GM12878 (cell line): ENCODE measurements around the gene CDKN1C. TPM values are rescaled to one million over a fixed set of nuclear protein-coding genes. Genes with fewer than 3 reads are reported as not detected.

Experiments used
- ATAC-seq: fragments of 200-7000 bp; cut with Tn5 transposase; 3 replicates; pipeline ENCODE4 v1.9.1; 2020; ENCODE audit warnings: mild to moderate bottlenecking, moderate library complexity
- BruUV-seq: library from RNA; stranded (reverse); fragments of 400-500 nt; replicated peaks from 2 replicates; lab custom pipeline; 2021; lab: Mats Ljungman, UMichigan
- CTCF ChIA-PET: fragments of 300-600 bp; sonication (Branson Sonifier 250); formaldehyde crosslinking; extraction: SDS; loops from one replicate; lab custom pipeline; 2021; ENCODE audit warnings: inconsistent platforms; lab: Yijun Ruan, JAX
- POLR2A ChIA-PET: fragments of 350-600 bp; formaldehyde crosslinking; extraction: SDS; loops from one replicate; lab custom pipeline; 2021; ENCODE audit warnings: inconsistent platforms; lab: Charles Lee
- RAD21 ChIA-PET: fragments of 300-600 bp; sonication (Branson Sonifier 250); formaldehyde crosslinking; loops from one replicate; lab custom pipeline; 2023; ENCODE audit warnings: antibody characterized with exemption; ENCODE audit not compliant: unreplicated experiment; lab: Charles Lee
- SMC1A ChIA-PET: fragments of 300-600 bp; sonication (Branson Sonifier 250); formaldehyde crosslinking; loops from one replicate; lab custom pipeline; 2023; ENCODE audit not compliant: unreplicated experiment, uncharacterized antibody; lab: Charles Lee
- DNase-seq: peaks from one replicate; pipeline ENCODE4 v3.0.0-alpha.2; 2011; ENCODE audit warnings: low read depth, low spot score
- FAIRE-seq: peaks from 3 replicates; lab custom pipeline; 2011; peaks lifted over from hg19 to GRCh38; lab: Jason Lieb, UNC
- H2AFZ ChIP-seq: 2 replicates; pipeline ENCODE4 v1.6.0; 2011; ENCODE audit warnings: low read depth, low read length, control low read depth; ENCODE audit not compliant: control insufficient read depth
- H3K27ac ChIP-seq: 2 replicates; pipeline ENCODE4 v1.5.1; 2011; ENCODE audit warnings: control low read depth; ENCODE audit not compliant: control insufficient read depth, insufficient read depth
- H3K27me3 ChIP-seq, 2 experiments: replicated peaks in 1 of 2; 2 replicates each; pipeline versions ENCODE4 v1.6.0 to v1.6.1; 2011; ENCODE audit warnings: low read length in 1 of 2; ENCODE audit not compliant: control insufficient read depth in 2 of 2, insufficient read depth in 2 of 2
- H3K36me3 ChIP-seq, 2 experiments: 2 replicates each; pipeline ENCODE4 v1.5.1; 2011; ENCODE audit warnings: low read length in 1 of 2; ENCODE audit not compliant: control insufficient read depth in 2 of 2, insufficient read depth in 2 of 2
- H3K4me1 ChIP-seq: 2 replicates; pipeline ENCODE4 v1.6.1; 2011; ENCODE audit warnings: mild to moderate bottlenecking, low read length, moderate library complexity, mixed read lengths; ENCODE audit not compliant: control insufficient read depth, insufficient read depth
- H3K4me2 ChIP-seq: 2 replicates; pipeline ENCODE4 v1.6.0; 2011; ENCODE audit warnings: control low read depth; ENCODE audit not compliant: control insufficient read depth, insufficient read depth
- H3K4me3 ChIP-seq: fragments of 200-600 bp; sonication (generic); 2 replicates; pipeline ENCODE4 v1.5.1; 2016
- H3K79me2 ChIP-seq: 2 replicates; pipeline ENCODE4 v1.6.0; 2011; ENCODE audit warnings: low read length; ENCODE audit not compliant: control insufficient read depth, insufficient read depth
- H3K9ac ChIP-seq: 2 replicates; pipeline ENCODE4 v1.8.0; 2011; ENCODE audit warnings: low read length, control low read depth, mixed read lengths; ENCODE audit not compliant: control insufficient read depth, insufficient read depth
- H3K9me3 ChIP-seq: replicated peaks from 3 replicates; pipeline ENCODE4 v1.5.1; 2011; ENCODE audit warnings: mild to moderate bottlenecking, low read length; ENCODE audit not compliant: control insufficient read depth, insufficient read depth
- H4K20me1 ChIP-seq: 2 replicates; pipeline ENCODE4 v1.6.0; 2011; ENCODE audit not compliant: control insufficient read depth, insufficient read depth
- BMI1 ChIP-seq: fragments of 450-650 bp; IDR thresholded peaks from 2 replicates; pipeline ENCODE4 v1.6.1; 2016; ENCODE audit warnings: mild to moderate bottlenecking, moderate library complexity, borderline replicate concordance
- CHD2 ChIP-seq: IDR thresholded peaks from 2 replicates; pipeline ENCODE4 v1.6.1; 2011; ENCODE audit warnings: low read depth, low read length, improper control_type of control experiment, borderline replicate concordance
- CHD4 ChIP-seq: fragments of 200-600 bp; sonication (generic); IDR thresholded peaks from 2 replicates; pipeline ENCODE4 v1.6.1; 2016; ENCODE audit warnings: mild to moderate bottlenecking
- IRF4 ChIP-seq: IDR thresholded peaks from 2 replicates; pipeline ENCODE4 v1.6.1; 2011; ENCODE audit warnings: low read depth, low read length
- KLF5 ChIP-seq: fragments of 450-650 bp; IDR thresholded peaks from 2 replicates; pipeline ENCODE4 v1.6.1; 2014; ENCODE audit warnings: mild to moderate bottlenecking; ENCODE audit not compliant: partially characterized antibody
- PML ChIP-seq: IDR thresholded peaks from 2 replicates; pipeline ENCODE4 v1.6.1; 2012; ENCODE audit warnings: low read length, inconsistent platforms
- SIN3A ChIP-seq: IDR thresholded peaks from 2 replicates; pipeline ENCODE4 v1.6.1; 2012; ENCODE audit warnings: low read depth, low read length, improper control_type of control experiment
- SMC3 ChIP-seq: IDR thresholded peaks from 2 replicates; pipeline ENCODE4 v1.6.1; 2011; ENCODE audit warnings: low read length, improper control_type of control experiment, borderline replicate concordance
- SREBF1 ChIP-seq: IDR thresholded peaks from 2 replicates; pipeline ENCODE4 v1.6.1; 2012; ENCODE audit warnings: mild to moderate bottlenecking, low read length
- SREBF2 ChIP-seq: IDR thresholded peaks from 2 replicates; pipeline ENCODE4 v1.6.1; 2012; ENCODE audit warnings: mild to moderate bottlenecking, low read length
- STAT3 ChIP-seq: IDR thresholded peaks from 2 replicates; pipeline ENCODE4 v1.6.1; 2011; ENCODE audit warnings: low read depth, low read length, improper control_type of control experiment
- SUPT20H ChIP-seq: IDR thresholded peaks from 2 replicates; pipeline ENCODE4 v1.6.1; 2011; ENCODE audit warnings: low read depth, mild to moderate bottlenecking, low read length, moderate library complexity, borderline replicate concordance; ENCODE audit not compliant: control insufficient read depth
- ZNF384 ChIP-seq: IDR thresholded peaks from 2 replicates; pipeline ENCODE4 v1.6.1; 2012; ENCODE audit warnings: low read depth, mild to moderate bottlenecking, low read length, improper control_type of control experiment, borderline replicate concordance
- ZNF622 ChIP-seq: fragments of 450-650 bp; IDR thresholded peaks from 2 replicates; pipeline ENCODE4 v1.6.1; 2017; ENCODE audit warnings: mild to moderate bottlenecking, inconsistent platforms
- WGBS: methylation state at CpG from one replicate; pipeline ENCODE4 v1.1.6; 2016; ENCODE audit warnings: low lambda C conversion rate; ENCODE audit not compliant: insufficient replicate concordance, insufficient coverage; ENCODE audit errors: missing lambda C conversion rate; 5-methylcytosine and 5-hydroxymethylcytosine counted together
- in situ Hi-C: fragments of 300-500 bp; cut with MboI; formaldehyde crosslinking; loops from 9 replicates; pipeline ENCODE4 v1.14.3; 2018; ENCODE audit warnings: mixed read lengths
- intact Hi-C: fragments of 100-400 bp; cut with micrococcal nuclease; formaldehyde crosslinking; loops from one replicate; pipeline ENCODE4 v1.14.2; 2022; ENCODE audit not compliant: unreplicated experiment
- polyA plus RNA-seq, 11 experiments: library from polyadenylated mRNA; depleted of rRNA in 4 of 11; unstranded in 6 of 11; stranded (reverse) in 5 of 11; fragments of >200 nt; fragmentation: Nextera tagmentation in 4 of 11; fragmentation: Illumina TruSeq in 1 of 11; extraction: Ambion mirVana in 4 of 11; extraction: Trizol in 1 of 11; gene quantifications; 1 replicate in 1 of 11; 2 replicates in 10 of 11; pipeline versions ENCODE4 v1.2.1 to v1.2.3, GENCODE V29; 2011 to 2016; ENCODE audit warnings: inconsistent platforms in 2 of 11, missing spikeins in 2 of 11, low read depth in 1 of 11
- total RNA-seq, 4 experiments: library from RNA; depleted of rRNA in 3 of 4; stranded (reverse); fragments of >200 nt in 3 of 4; fragmentation: Illumina TruSeq in 1 of 4; extraction: Trizol in 1 of 4; gene quantifications; 2 replicates each; pipeline versions ENCODE4 v1.2.1 to v1.2.3, GENCODE V29; 2013 to 2021
- TF ChIP-seq, protein P1 (sequence below): IDR thresholded peaks from 2 replicates; pipeline ENCODE4 v1.6.1; 2012; ENCODE audit warnings: mild to moderate bottlenecking, low read depth, low read length

CDKN1C gene
- total and polyA plus RNA-seq, 10 of the 15 experiments (the other 5 are each of a cell fraction or from before 2014, with no cell fraction given): 0.05 to 0.21 (median 0.14) TPM; not detected in 7

DNA sequence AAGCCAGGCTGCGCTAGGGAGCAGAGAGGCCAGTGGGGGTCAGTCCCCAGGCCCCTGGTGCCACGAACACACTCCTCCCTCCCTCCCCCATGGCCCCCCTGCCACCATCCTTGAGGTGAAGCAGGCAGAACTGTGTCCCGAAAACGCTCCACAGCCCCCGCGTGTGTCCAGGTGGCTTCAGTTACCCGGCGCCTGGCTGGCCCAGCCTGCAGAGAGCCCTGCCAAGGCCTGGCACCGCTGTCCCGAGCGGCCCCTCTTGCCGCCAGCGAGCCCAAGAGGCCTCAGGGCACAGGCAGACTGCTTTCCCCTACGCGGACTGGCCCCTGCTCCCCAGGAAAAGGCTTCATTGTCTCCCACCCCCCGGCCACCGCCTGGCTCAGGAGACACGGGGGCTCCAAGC, 27.7 kb downstream of the CDKN1C start (continued):
- TF ChIP-seq SMC3 (no peak), SUPT20H (no peak), ZNF622 (no peak)
- TF ChIP-seq, protein P1, sequence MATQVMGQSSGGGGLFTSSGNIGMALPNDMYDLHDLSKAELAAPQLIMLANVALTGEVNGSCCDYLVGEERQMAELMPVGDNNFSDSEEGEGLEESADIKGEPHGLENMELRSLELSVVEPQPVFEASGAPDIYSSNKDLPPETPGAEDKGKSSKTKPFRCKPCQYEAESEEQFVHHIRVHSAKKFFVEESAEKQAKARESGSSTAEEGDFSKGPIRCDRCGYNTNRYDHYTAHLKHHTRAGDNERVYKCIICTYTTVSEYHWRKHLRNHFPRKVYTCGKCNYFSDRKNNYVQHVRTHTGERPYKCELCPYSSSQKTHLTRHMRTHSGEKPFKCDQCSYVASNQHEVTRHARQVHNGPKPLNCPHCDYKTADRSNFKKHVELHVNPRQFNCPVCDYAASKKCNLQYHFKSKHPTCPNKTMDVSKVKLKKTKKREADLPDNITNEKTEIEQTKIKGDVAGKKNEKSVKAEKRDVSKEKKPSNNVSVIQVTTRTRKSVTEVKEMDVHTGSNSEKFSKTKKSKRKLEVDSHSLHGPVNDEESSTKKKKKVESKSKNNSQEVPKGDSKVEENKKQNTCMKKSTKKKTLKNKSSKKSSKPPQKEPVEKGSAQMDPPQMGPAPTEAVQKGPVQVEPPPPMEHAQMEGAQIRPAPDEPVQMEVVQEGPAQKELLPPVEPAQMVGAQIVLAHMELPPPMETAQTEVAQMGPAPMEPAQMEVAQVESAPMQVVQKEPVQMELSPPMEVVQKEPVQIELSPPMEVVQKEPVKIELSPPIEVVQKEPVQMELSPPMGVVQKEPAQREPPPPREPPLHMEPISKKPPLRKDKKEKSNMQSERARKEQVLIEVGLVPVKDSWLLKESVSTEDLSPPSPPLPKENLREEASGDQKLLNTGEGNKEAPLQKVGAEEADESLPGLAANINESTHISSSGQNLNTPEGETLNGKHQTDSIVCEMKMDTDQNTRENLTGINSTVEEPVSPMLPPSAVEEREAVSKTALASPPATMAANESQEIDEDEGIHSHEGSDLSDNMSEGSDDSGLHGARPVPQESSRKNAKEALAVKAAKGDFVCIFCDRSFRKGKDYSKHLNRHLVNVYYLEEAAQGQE: no peak

DNA sequence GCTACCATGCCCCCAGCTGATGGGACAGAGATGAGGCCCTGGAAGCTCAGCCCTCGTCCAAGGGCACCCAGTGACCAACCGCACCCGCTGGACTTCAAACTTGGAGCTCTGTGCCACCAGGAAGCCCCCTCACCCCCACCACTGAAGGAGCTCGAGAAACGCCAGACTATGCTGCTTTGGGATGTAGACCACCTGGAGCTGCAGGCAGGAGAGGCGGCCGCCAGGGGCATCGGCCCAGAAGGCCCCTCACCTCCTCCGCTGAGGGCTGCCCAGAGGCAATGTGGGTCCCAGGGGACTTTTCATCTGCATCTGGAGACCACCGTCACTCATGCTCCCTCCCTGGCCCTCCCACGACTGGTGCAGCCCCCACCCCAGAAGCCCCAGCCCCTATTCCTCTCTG, 28.3 kb downstream of the CDKN1C start:
- Histone ChIP-seq H3K27me3 (no peaks in the 10 kb centered on the region; a peak in 3 of 4 replicates), H3K9ac (no peak overlapping the region), H3K4me2 (no peak overlapping the region), H3K4me1 (no peaks in the 10 kb centered on the region), H3K9me3 (no peaks in the 10 kb centered on the region), H3K79me2 (no peaks in the 10 kb centered on the region), H4K20me1 (no peaks in the 10 kb centered on the region), H3K4me3 (no peak overlapping the region), H3K36me3 (no peaks in the 10 kb centered on the region), H3K27ac (no peak overlapping the region), H2AFZ (no peak overlapping the region)
- ChIA-PET RAD21 (no interaction called here), CTCF (no interaction called here), SMC1A (no interaction called here), POLR2A (no interaction called here)
- no peak for ATAC-seq
- intact Hi-C loops (no loop called here), in situ Hi-C loops (no loop called here)
- no peak for TF ChIP-seq PML
- no peak for TF ChIP-seq STAT3
- TF ChIP-seq ZNF384: no peak
- no peak for TF ChIP-seq SREBF1
- no peak for TF ChIP-seq SREBF2
- no peak for TF ChIP-seq KLF5
- TF ChIP-seq SIN3A: no peak
- TF ChIP-seq IRF4: no peak
- no peak for TF ChIP-seq BMI1
- no peak for TF ChIP-seq CHD2
- TF ChIP-seq CHD4: no peak
- TF ChIP-seq SUPT20H: no peak
- no peak for FAIRE-seq
- DNase-seq: no peak
- WGBS: 30% methylated on average over 11 of the region's 11 CpGs
- BruUV-seq: no TSS peak
